Measurements from ENCODE around the gene PRICKLE2.

PRICKLE2 gene

GRCh38 chr3:64187065-64187959 is 38.0 kb downstream of the PRICKLE2 start:
- DNase-seq: no peak

- DNase-seq: no peak
Observed at GRCh38 chr3:64186667-64187064, 38.6 kb downstream of the PRICKLE2 start.

GRCh38 chr3:64185436-64185835 is 39.8 kb downstream of the PRICKLE2 start:
- DNase-seq: no peak

- no peak for DNase-seq
Observed at GRCh38 chr3:64184621-64185020, 40.6 kb downstream of the PRICKLE2 start.

GRCh38 chr3:64179860-64180259 is 45.4 kb downstream of the PRICKLE2 start:
- no peak for DNase-seq

GRCh38 chr3:64179249-64179648 is 46.0 kb downstream of the PRICKLE2 start:
- no peak for DNase-seq

GRCh38 chr3:64178419-64178818 is 46.8 kb downstream of the PRICKLE2 start:
- no peak for DNase-seq

GRCh38 chr3:64176461-64176996 is 48.7 kb downstream of the PRICKLE2 start:
- DNase-seq: no peak

- DNase-seq: no peak
Observed at GRCh38 chr3:64174328-64174727, 50.9 kb downstream of the PRICKLE2 start.

GRCh38 chr3:64173563-64173962 is 51.7 kb downstream of the PRICKLE2 start:
- DNase-seq: no peak

GRCh38 chr3:64170270-64170669 is 55.0 kb downstream of the PRICKLE2 start:
- DNase-seq: no peak

GRCh38 chr3:64167868-64168267 is 57.4 kb downstream of the PRICKLE2 start:
- no peak for DNase-seq

- DNase-seq: no peak
Observed at GRCh38 chr3:64167351-64167750, 57.9 kb downstream of the PRICKLE2 start.

GRCh38 chr3:64166584-64167162 is 58.6 kb downstream of the PRICKLE2 start:
- DNase-seq: peak; percentile 21

- DNase-seq: no peak
Observed at GRCh38 chr3:64164349-64164748, 60.9 kb downstream of the PRICKLE2 start.

- DNase-seq: no peak
Observed at GRCh38 chr3:64163755-64164148, 61.5 kb downstream of the PRICKLE2 start.

GRCh38 chr3:64163019-64163754 is 62.1 kb downstream of the PRICKLE2 start:
- no peak for DNase-seq

GRCh38 chr3:64161481-64161952 is 63.7 kb downstream of the PRICKLE2 start:
- DNase-seq: peak; percentile 65

GRCh38 chr3:64160000-64160695 is 65.1 kb downstream of the PRICKLE2 start:
- DNase-seq: no peak

- DNase-seq: no peak
Observed at GRCh38 chr3:64158334-64158733, 66.9 kb downstream of the PRICKLE2 start.

- DNase-seq: no peak
Observed at GRCh38 chr3:64157150-64158035, 67.9 kb downstream of the PRICKLE2 start.

GRCh38 chr3:64155328-64155727 is 69.9 kb downstream of the PRICKLE2 start:
- DNase-seq: no peak

Measured in NCI-H146 (cell line).